Endodermal cell (in vitro differentiated cells): ENCODE results near the gene TRIM24. TPM values are rescaled to one million over a fixed set of nuclear protein-coding genes. Genes with fewer than 3 reads are reported as not detected.

Experiments used
- DNase-seq: peaks from one replicate; pipeline ENCODE4 v3.0.0-alpha.2; 2017
- H3K27ac ChIP-seq: 2 replicates; pipeline ENCODE4 v1.5.1; 2013; ENCODE audit warnings: mild to moderate bottlenecking, low read depth, low read length, moderate library complexity
- H3K27me3 ChIP-seq: 2 replicates; pipeline ENCODE4 v1.6.1; 2013; ENCODE audit warnings: mild to moderate bottlenecking, low read length, moderate library complexity; ENCODE audit not compliant: insufficient read depth, control insufficient read depth, poor library complexity, severe bottlenecking
- H3K36me3 ChIP-seq: 2 replicates; pipeline ENCODE4 v1.7.0; 2013; ENCODE audit warnings: mild to moderate bottlenecking, low read length, moderate library complexity; ENCODE audit not compliant: control insufficient read depth, insufficient read depth
- H3K4me1 ChIP-seq: one replicate; pipeline ENCODE4 v1.7.0; 2013; ENCODE audit warnings: low read length; ENCODE audit not compliant: control insufficient read depth, insufficient read depth
- H3K4me3 ChIP-seq: 2 replicates; pipeline ENCODE4 v1.5.1; 2013; ENCODE audit warnings: mild to moderate bottlenecking, low read length, moderate library complexity
- H3K9ac ChIP-seq: 2 replicates; pipeline ENCODE4 v1.6.1; 2013; ENCODE audit warnings: mild to moderate bottlenecking, low read length, moderate library complexity; ENCODE audit not compliant: poor library complexity, severe bottlenecking; ENCODE audit errors: extremely low read depth
- H3K9me3 ChIP-seq: 2 replicates; pipeline ENCODE4 v1.6.1; 2013; ENCODE audit warnings: mild to moderate bottlenecking, low read length, moderate library complexity; ENCODE audit not compliant: control insufficient read depth
- H3K27ac Mint-ChIP-seq: 2 replicates; pipeline ENCODE4 v1.8.0; 2020; ENCODE audit warnings: mixed read lengths
- H3K27me3 Mint-ChIP-seq: 2 replicates; pipeline ENCODE4 v1.8.0; 2021; ENCODE audit warnings: mild to moderate bottlenecking, mixed read lengths; ENCODE audit not compliant: insufficient read depth
- H3K36me3 Mint-ChIP-seq: 2 replicates; pipeline ENCODE4 v1.8.0; 2020; ENCODE audit warnings: low read depth, mixed read lengths
- H3K4me1 Mint-ChIP-seq: 2 replicates; pipeline ENCODE4 v1.8.0; 2020; ENCODE audit warnings: mixed read lengths
- H3K4me3 Mint-ChIP-seq: 2 replicates; pipeline ENCODE4 v1.8.0; 2020; ENCODE audit warnings: mild to moderate bottlenecking, moderate library complexity, mixed read lengths
- H3K9me3 Mint-ChIP-seq: 2 replicates; pipeline ENCODE4 v1.8.0; 2020; ENCODE audit warnings: mild to moderate bottlenecking, mixed read lengths
- CTCF ChIP-seq: fragments of 200-600 bp; sonication (generic); conservative IDR thresholded peaks from 2 replicates; pipeline ENCODE4 v1.5.0; 2021; ENCODE audit warnings: antibody characterized with exemption, mild to moderate bottlenecking
- WGBS, 2 experiments: methylation state at CpG; one replicate each; pipeline versions ENCODE4 v1.1.5 to v1.1.7; 2013; ENCODE audit warnings: missing lambda C conversion rate in 2 of 2, mixed read lengths in 1 of 2; ENCODE audit not compliant: insufficient coverage in 1 of 2, insufficient read length in 1 of 2; 5-methylcytosine and 5-hydroxymethylcytosine counted together
- total RNA-seq, 2 donors: library from RNA; stranded (reverse); fragmentation: NEBNext Ultra II Directional in 1 of 2; extraction: Animal tissue kit (Norgen Biotek cat#: 25700) in 1 of 2; gene quantifications; 2 replicates in 1 of 2; 3 replicates in 1 of 2; pipeline ENCODE4 v1.2.1, GENCODE V29; 2021

Gene TRIM24
- total RNA-seq, 2 donors from 2014 or later = 62.1 to 70.1 TPM

GRCh38 chr7:138546829-138547228 lies 86.8 kb downstream of the TRIM24 start:
- Mint-ChIP-seq H3K27ac (no peak overlapping the region), H3K27me3 (no peaks in the 10 kb centered on the region), H3K36me3 (peaks cover 82% of the 10 kb centered on the region), H3K4me1 (no peaks in the 10 kb centered on the region), H3K9me3 (peaks cover 2% of the 10 kb centered on the region), H3K4me3 (no peak overlapping the region)
- Histone ChIP-seq H3K4me1 (no peaks in the 10 kb centered on the region), H3K4me3 (no peak overlapping the region), H3K36me3 (peaks cover 95% of the 10 kb centered on the region), H3K27me3 (no peaks in the 10 kb centered on the region), H3K9ac (no peak overlapping the region), H3K9me3 (peaks cover 26% of the 10 kb centered on the region), H3K27ac (no peak overlapping the region)
- 95% methylated on average over 2 of the region's 2 CpGs; no CpG with 5 or more reads in 1 of the 2 experiments for WGBS, 2 experiments
- DNase-seq = no peak
- TF ChIP-seq CTCF = no peak

- Mint-ChIP-seq H3K27me3 (no peaks in the 10 kb centered on the region), H3K9me3 (peaks cover 19% of the 10 kb centered on the region), H3K4me1 (no peaks in the 10 kb centered on the region), H3K4me3 (no peak overlapping the region), H3K27ac (no peak overlapping the region), H3K36me3 (peaks cover 90% of the 10 kb centered on the region)
- H3K27ac ChIP-seq = no peak overlapping the region
- 100% methylated on average over 1 of the region's 1 CpG for WGBS, 2 experiments
- peaks cover 48% of the 10 kb centered on the region for H3K9me3 ChIP-seq
- H3K27me3 ChIP-seq = no peaks in the 10 kb centered on the region
- H3K4me3 ChIP-seq = no peak overlapping the region
- H3K36me3 ChIP-seq = peaks cover 95% of the 10 kb centered on the region
- no peaks in the 10 kb centered on the region for H3K4me1 ChIP-seq
- DNase-seq = no peak
- no peak for TF ChIP-seq CTCF
- no peak overlapping the region for H3K9ac ChIP-seq
These were observed 89.0 kb downstream of the TRIM24 start for GRCh38 chr7:138549082-138549481.

GRCh38 chr7:138550337-138550736 lies 90.3 kb downstream of the TRIM24 start:
- WGBS, 2 experiments = 86 to 100% methylated on average over 2 of the region's 3 CpGs
- no peaks in the 10 kb centered on the region for H3K27me3 Mint-ChIP-seq
- no peak overlapping the region for H3K4me3 Mint-ChIP-seq
- no peak overlapping the region for H3K27ac ChIP-seq
- H3K9ac ChIP-seq = no peak overlapping the region
- H3K9me3 Mint-ChIP-seq = peaks cover 29% of the 10 kb centered on the region
- no peaks in the 10 kb centered on the region for H3K4me1 ChIP-seq
- H3K4me3 ChIP-seq = no peak overlapping the region
- no peak for DNase-seq
- peaks cover 95% of the 10 kb centered on the region for H3K36me3 ChIP-seq
- H3K27me3 ChIP-seq = no peaks in the 10 kb centered on the region
- TF ChIP-seq CTCF = no peak
- peaks cover 89% of the 10 kb centered on the region for H3K36me3 Mint-ChIP-seq
- no peaks in the 10 kb centered on the region for H3K4me1 Mint-ChIP-seq
- H3K9me3 ChIP-seq = peaks cover 59% of the 10 kb centered on the region
- no peak overlapping the region for H3K27ac Mint-ChIP-seq
